ENCODE data around the gene SLC29A3. TPM values are rescaled to one million over a fixed set of nuclear protein-coding genes. Genes with fewer than 3 reads are reported as not detected.

Gene SLC29A3
- total RNA-seq, 1 donor from 2014 or later, result 5.6 TPM

- Mint-ChIP-seq H3K4me1 (no peaks in the 10 kb centered on the region), H3K27ac (no peak overlapping the region), H3K9me3 (no peaks in the 10 kb centered on the region), H3K27me3 (peaks cover 4% of the 10 kb centered on the region), H3K4me3 (no peak overlapping the region), H3K36me3 (ENCODE audit: low read depth) (no peaks in the 10 kb centered on the region)
- no peak for DNase-seq
- intact Hi-C loops (cut with micrococcal nuclease), result no loop called here
Observed at GRCh38 chr10:71300555-71301370, 18.3 kb upstream of the SLC29A3 start.

DNA sequence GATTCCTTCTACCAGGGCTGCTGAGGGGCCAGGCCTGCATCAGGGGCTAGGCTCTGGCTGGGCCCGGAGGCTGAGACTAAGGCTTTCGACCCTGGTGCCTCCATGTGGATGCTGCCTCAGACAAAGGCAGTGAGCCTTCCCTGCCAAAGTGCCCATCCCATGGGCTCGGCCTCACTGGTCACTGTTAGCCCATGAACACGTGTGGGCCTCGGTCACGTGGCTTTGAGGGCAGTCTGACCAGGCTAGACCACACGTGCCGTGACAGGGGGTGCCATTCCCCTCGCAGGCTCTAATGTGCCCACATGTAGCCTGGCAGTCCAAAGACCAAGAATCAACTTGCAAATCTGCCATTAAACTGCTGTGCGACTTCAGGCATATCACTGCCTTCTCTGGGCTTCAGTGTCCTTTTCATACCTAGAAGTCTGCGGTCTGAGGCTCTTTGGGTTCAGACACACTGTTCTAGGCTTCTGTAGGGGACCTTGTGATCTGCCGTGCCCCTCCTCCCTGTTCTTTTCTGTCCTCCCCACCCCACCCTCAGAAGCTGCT, 17.6 kb upstream of the SLC29A3 start:
- no peaks in the 10 kb centered on the region for H3K4me1 Mint-ChIP-seq
- H3K4me3 Mint-ChIP-seq, result no peak overlapping the region
- H3K27ac Mint-ChIP-seq, result no peak overlapping the region
- no peaks in the 10 kb centered on the region for H3K9me3 Mint-ChIP-seq
- intact Hi-C loops (cut with micrococcal nuclease), result no loop called here
- no peak for DNase-seq
- H3K27me3 Mint-ChIP-seq, result peaks cover 4% of the 10 kb centered on the region
- H3K36me3 Mint-ChIP-seq (ENCODE audit: low read depth), result no peaks in the 10 kb centered on the region

- H3K4me3 Mint-ChIP-seq, result no peak overlapping the region
- DNase-seq, result no peak
- H3K36me3 Mint-ChIP-seq (ENCODE audit: low read depth), result no peaks in the 10 kb centered on the region
- H3K9me3 Mint-ChIP-seq, result no peaks in the 10 kb centered on the region
- no peak overlapping the region for H3K27ac Mint-ChIP-seq
- intact Hi-C loops (cut with micrococcal nuclease), result no loop called here
- H3K27me3 Mint-ChIP-seq, result peaks cover 4% of the 10 kb centered on the region
- H3K4me1 Mint-ChIP-seq, result no peaks in the 10 kb centered on the region
Observed at GRCh38 chr10:71302451-71302850, 16.6 kb upstream of the SLC29A3 start.

- peak; percentile 65 for DNase-seq
- intact Hi-C loops (cut with micrococcal nuclease), result no loop called here
- Mint-ChIP-seq H3K4me1 (no peaks in the 10 kb centered on the region), H3K9me3 (no peaks in the 10 kb centered on the region), H3K36me3 (ENCODE audit: low read depth) (no peaks in the 10 kb centered on the region), H3K4me3 (no peak overlapping the region), H3K27ac (no peak overlapping the region), H3K27me3 (peaks cover 4% of the 10 kb centered on the region)
Observed at GRCh38 chr10:71302874-71303568, 16.0 kb upstream of the SLC29A3 start.

- Mint-ChIP-seq H3K4me3 (no peak overlapping the region), H3K27ac (no peak overlapping the region), H3K36me3 (ENCODE audit: low read depth) (no peaks in the 10 kb centered on the region), H3K27me3 (peaks cover 4% of the 10 kb centered on the region), H3K9me3 (no peaks in the 10 kb centered on the region), H3K4me1 (no peaks in the 10 kb centered on the region)
- intact Hi-C loops (cut with micrococcal nuclease), result no loop called here
- no peak for DNase-seq
Observed at GRCh38 chr10:71303569-71303907, 15.5 kb upstream of the SLC29A3 start.

DNA sequence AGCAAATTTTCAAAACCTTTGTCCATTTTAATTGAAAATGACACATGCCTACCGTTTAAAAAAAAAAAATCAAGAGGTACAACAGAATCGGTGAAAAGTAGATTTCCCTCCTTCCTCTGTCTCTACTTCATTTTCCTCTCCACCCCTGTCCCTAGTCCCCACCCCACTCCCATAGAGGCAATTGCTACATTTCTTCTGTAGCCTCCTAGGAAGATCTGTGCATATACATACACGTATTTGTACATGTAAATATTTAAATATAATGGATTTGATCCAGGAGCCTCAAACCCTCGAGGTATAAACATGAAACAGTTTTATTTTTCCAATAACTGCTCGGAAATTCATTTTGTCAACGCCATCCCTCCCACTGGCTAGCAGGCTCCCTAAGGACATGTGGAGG, 14.1 kb upstream of the SLC29A3 start:
- no peak for DNase-seq
- H3K36me3 Mint-ChIP-seq (ENCODE audit: low read depth), result no peaks in the 10 kb centered on the region
- H3K4me1 Mint-ChIP-seq, result no peaks in the 10 kb centered on the region
- intact Hi-C loops (cut with micrococcal nuclease), result no loop called here
- peaks cover 2% of the 10 kb centered on the region for H3K27me3 Mint-ChIP-seq
- no peaks in the 10 kb centered on the region for H3K9me3 Mint-ChIP-seq
- no peak overlapping the region for H3K4me3 Mint-ChIP-seq
- H3K27ac Mint-ChIP-seq, result no peak overlapping the region

- H3K36me3 Mint-ChIP-seq (ENCODE audit: low read depth), result no peaks in the 10 kb centered on the region
- no peaks in the 10 kb centered on the region for H3K9me3 Mint-ChIP-seq
- no peak overlapping the region for H3K27ac Mint-ChIP-seq
- DNase-seq, result no peak
- intact Hi-C loops (cut with micrococcal nuclease), result no loop called here
- H3K27me3 Mint-ChIP-seq, result peaks cover 10% of the 10 kb centered on the region
- no peaks in the 10 kb centered on the region for H3K4me1 Mint-ChIP-seq
- no peak overlapping the region for H3K4me3 Mint-ChIP-seq
Observed at GRCh38 chr10:71306979-71307378, 12.1 kb upstream of the SLC29A3 start.

GRCh38 chr10:71307469-71308085, 11.5 kb upstream of the SLC29A3 start:
- H3K9me3 Mint-ChIP-seq, result no peaks in the 10 kb centered on the region
- H3K4me3 Mint-ChIP-seq, result no peak overlapping the region
- peaks cover 10% of the 10 kb centered on the region for H3K27me3 Mint-ChIP-seq
- H3K27ac Mint-ChIP-seq, result no peak overlapping the region
- no peaks in the 10 kb centered on the region for H3K4me1 Mint-ChIP-seq
- no peak for DNase-seq
- intact Hi-C loops (cut with micrococcal nuclease), result no loop called here
- no peaks in the 10 kb centered on the region for H3K36me3 Mint-ChIP-seq (ENCODE audit: low read depth)

- DNase-seq, result no peak
- H3K4me1 Mint-ChIP-seq, result no peaks in the 10 kb centered on the region
- intact Hi-C loops (cut with micrococcal nuclease), result no loop called here
- H3K27ac Mint-ChIP-seq, result no peak overlapping the region
- no peak overlapping the region for H3K4me3 Mint-ChIP-seq
- H3K9me3 Mint-ChIP-seq, result no peaks in the 10 kb centered on the region
- peaks cover 12% of the 10 kb centered on the region for H3K27me3 Mint-ChIP-seq
- H3K36me3 Mint-ChIP-seq (ENCODE audit: low read depth), result no peaks in the 10 kb centered on the region
Observed at GRCh38 chr10:71308244-71308643, 10.8 kb upstream of the SLC29A3 start.

GRCh38 chr10:71308985-71309384, 10.1 kb upstream of the SLC29A3 start:
- intact Hi-C loops (cut with micrococcal nuclease), result no loop called here
- no peak overlapping the region for H3K27ac Mint-ChIP-seq
- DNase-seq, result no peak
- H3K4me3 Mint-ChIP-seq, result no peak overlapping the region
- H3K36me3 Mint-ChIP-seq (ENCODE audit: low read depth), result no peaks in the 10 kb centered on the region
- no peaks in the 10 kb centered on the region for H3K4me1 Mint-ChIP-seq
- H3K9me3 Mint-ChIP-seq, result no peaks in the 10 kb centered on the region
- H3K27me3 Mint-ChIP-seq, result peaks cover 11% of the 10 kb centered on the region

DNA sequence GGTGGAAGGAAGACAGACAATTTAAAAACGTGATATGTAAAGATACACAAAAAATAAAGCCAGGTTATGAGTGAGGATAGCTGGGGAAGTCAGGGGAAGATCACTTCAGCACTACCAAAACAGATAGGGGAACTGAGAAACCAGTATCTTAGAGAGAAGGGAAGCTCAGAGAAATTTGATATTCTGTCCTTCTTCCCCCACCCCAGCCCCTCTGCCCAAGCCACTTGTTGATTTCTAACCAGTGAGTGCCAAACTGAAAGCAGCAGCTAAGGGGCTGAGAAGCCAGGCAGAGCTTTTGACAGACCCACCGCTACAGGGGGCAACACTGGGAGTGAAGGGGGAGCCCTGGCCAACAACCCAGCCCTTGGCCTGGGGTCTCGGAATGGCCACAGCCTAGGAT, 9.1 kb upstream of the SLC29A3 start:
- no peaks in the 10 kb centered on the region for H3K9me3 Mint-ChIP-seq
- intact Hi-C loops (cut with micrococcal nuclease), result loop anchor here (5.0 kb wide), 1 partner anchor 502 kb away; no protein-coding TSS in a partner anchor

GRCh38 chr10:71312220-71312619, 6.8 kb upstream of the SLC29A3 start:
- Mint-ChIP-seq H3K27me3 (peaks cover 11% of the 10 kb centered on the region), H3K4me3 (no peak overlapping the region), H3K4me1 (peaks cover 20% of the 10 kb centered on the region), H3K36me3 (ENCODE audit: low read depth) (no peaks in the 10 kb centered on the region), H3K9me3 (no peaks in the 10 kb centered on the region), H3K27ac (no peak overlapping the region)
- intact Hi-C loops (cut with micrococcal nuclease), result loop anchor here (5.0 kb wide), 1 partner anchor 500 kb away; no protein-coding TSS in a partner anchor
- DNase-seq, result no peak

More for the DNA sequence above, 9.1 kb upstream of the SLC29A3 start:
- H3K27me3 Mint-ChIP-seq, result peaks cover 11% of the 10 kb centered on the region
- H3K4me1 Mint-ChIP-seq, result peaks cover 6% of the 10 kb centered on the region
- no peak for DNase-seq
- H3K36me3 Mint-ChIP-seq (ENCODE audit: low read depth), result no peaks in the 10 kb centered on the region
- H3K27ac Mint-ChIP-seq, result no peak overlapping the region
- H3K4me3 Mint-ChIP-seq, result no peak overlapping the region

DNA sequence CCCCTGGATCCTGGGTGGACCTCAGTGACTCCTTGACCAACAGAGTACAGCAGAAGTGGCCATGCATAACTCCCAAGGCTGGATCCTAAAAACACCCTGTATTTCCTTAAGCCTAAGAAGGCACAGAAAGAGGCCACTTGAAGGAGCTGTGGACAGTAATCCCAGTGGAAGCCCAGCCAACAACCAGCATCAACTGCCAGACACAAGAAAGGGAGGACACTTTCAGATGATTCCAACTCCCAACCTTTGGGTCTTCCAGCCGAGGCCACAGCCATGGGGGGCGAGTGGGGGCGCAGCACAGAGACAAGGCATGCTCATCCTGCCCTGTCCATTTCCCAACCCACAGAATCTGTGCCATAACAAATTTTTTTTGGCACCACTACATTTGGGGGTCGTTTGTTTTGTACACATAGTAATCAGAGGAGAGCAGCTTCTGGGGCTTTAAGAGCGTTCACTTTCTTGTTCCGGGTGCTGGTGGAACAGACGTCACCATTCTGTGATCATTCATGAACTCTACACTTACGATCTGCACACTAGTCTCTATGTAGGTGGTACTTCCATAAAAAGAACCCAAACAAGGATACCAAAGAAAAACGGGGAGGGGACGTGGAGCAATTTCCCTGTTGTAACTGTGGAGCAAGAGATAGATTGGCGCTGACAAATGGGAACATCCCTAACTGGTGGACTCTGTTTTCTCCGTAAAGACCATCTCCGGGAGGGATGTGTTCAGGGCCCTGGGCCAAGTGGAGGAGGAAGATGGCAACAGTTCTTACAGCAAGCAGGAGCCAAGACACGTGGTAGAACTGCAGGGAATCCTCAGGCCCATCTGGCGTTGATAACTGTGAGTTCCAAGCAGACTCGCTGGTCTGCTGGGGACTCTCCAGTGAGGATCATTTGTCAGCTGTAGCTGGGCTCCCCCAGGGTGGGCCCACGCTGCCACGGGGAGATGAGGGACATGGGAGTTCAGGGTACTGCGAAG, 6.0 kb upstream of the SLC29A3 start:
- no peak overlapping the region for H3K27ac Mint-ChIP-seq
- H3K27me3 Mint-ChIP-seq, result peaks cover 11% of the 10 kb centered on the region
- peaks cover 23% of the 10 kb centered on the region for H3K4me1 Mint-ChIP-seq
- DNase-seq, result no peak
- no peaks in the 10 kb centered on the region for H3K36me3 Mint-ChIP-seq (ENCODE audit: low read depth)
- H3K9me3 Mint-ChIP-seq, result no peaks in the 10 kb centered on the region
- intact Hi-C loops (cut with micrococcal nuclease), result loop anchor here (5.0 kb wide), 1 partner anchor 499 kb away; no protein-coding TSS in a partner anchor
- H3K4me3 Mint-ChIP-seq, result no peak overlapping the region

Measured in activated CD4-positive, alpha-beta T cell treated with anti-CD3 and anti-CD28 coated beads, Interleukin-2, amount 10 ng/mL, durations not matched to agents 24 days and 14 days (primary cell).